Measurements from ENCODE around the gene MACROH2A1. TPM values are rescaled to one million over a fixed set of nuclear protein-coding genes. Genes with fewer than 3 reads are reported as not detected.

The MACROH2A1 gene
- total and polyA plus RNA-seq, 5 experiments from 2014 or later, result 96.3 to 121 (median 101) TPM

DNA sequence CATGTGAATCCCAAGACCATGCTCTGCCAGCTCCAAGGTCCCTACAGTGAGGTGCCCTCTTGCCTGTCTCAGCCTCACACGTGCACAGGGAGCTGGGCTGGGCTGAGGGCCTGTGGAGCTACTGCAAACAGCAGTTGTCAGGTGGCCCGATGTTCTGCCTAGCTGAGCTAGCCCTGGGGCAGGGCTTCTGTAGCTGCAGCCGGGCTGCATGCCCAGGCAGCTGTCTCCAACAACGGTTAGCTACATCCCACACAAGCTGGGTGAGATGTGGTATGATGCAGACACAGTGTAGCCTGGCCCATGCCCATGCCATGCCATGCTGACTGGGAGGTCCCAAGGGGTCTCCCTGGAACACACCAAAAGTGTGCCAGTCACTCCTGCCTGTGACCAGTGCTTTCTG lies 62.0 kb downstream of the MACROH2A1 start:
- Mint-ChIP-seq H3K4me3 (no peak overlapping the region), H3K27ac (no peak overlapping the region), H3K36me3 (peaks cover 0 to 82% (median 11%) of the 10 kb centered on the region in 3 donors), H3K27me3 (no peaks in the 10 kb centered on the region), H3K4me1 (no peaks in the 10 kb centered on the region), H3K9me3 (no peaks in the 10 kb centered on the region)
- ATAC-seq (no peak), DNase-seq (no peak)
- POLR2A ChIA-PET, result interaction anchor here (0.9 to 1.0 kb wide), 2 partner anchors 10 to 65 kb away, joined by 3 read pairs; no protein-coding TSS in a partner anchor

DNA sequence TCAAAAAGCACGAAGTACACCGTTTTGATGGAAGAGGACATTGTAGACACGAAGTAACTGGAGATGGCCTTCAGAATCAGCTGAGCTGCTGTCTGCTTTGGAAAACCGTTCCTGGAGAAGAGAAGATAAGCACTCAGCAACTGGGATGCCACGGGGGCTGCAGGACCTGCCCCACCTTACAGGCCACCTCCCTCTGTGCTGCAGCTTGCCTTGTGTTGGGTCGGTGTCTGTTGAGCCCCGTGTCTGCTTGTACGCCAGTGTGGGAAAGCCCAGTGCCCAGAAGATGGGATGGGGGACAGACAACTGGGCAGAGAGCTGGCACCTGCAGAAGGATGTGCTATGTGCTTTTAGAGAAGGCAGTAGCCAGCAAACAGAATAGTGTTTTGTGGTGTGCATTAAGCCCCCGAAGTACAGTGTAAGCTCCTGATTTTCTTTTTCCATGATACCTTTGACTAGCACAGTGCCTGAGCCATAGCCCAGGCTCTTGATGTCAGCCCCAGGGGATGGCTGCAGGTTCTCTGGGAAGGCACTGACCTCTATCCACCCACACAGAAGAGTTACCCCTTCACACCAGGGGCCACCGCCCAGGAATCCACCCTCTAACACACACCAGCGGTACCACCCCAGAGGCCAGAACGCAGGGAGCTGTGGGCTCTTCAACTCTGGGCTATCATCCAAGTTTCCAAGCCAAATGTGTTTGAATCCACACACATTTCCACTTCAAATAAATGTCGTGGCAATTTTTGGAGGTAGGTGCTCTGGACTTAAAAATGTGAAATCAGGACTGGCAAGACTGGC lies 63.8 kb downstream of the MACROH2A1 start:
- H3K27me3 Mint-ChIP-seq, result no peaks in the 10 kb centered on the region
- H3K27ac Mint-ChIP-seq, result peak overlapping the region in 1 of 10 donors; percentile 7
- H3K4me1 Mint-ChIP-seq, result peaks cover 0 to under 1% (median 0%) of the 10 kb centered on the region in 4 donors
- no peak overlapping the region for H3K4me3 Mint-ChIP-seq
- H3K9me3 Mint-ChIP-seq, result no peaks in the 10 kb centered on the region
- POLR2A ChIA-PET, result no interaction called here
- no peak for DNase-seq
- no peak for ATAC-seq
- H3K36me3 Mint-ChIP-seq, result peaks cover 0 to 67% (median 10%) of the 10 kb centered on the region in 3 donors

DNA sequence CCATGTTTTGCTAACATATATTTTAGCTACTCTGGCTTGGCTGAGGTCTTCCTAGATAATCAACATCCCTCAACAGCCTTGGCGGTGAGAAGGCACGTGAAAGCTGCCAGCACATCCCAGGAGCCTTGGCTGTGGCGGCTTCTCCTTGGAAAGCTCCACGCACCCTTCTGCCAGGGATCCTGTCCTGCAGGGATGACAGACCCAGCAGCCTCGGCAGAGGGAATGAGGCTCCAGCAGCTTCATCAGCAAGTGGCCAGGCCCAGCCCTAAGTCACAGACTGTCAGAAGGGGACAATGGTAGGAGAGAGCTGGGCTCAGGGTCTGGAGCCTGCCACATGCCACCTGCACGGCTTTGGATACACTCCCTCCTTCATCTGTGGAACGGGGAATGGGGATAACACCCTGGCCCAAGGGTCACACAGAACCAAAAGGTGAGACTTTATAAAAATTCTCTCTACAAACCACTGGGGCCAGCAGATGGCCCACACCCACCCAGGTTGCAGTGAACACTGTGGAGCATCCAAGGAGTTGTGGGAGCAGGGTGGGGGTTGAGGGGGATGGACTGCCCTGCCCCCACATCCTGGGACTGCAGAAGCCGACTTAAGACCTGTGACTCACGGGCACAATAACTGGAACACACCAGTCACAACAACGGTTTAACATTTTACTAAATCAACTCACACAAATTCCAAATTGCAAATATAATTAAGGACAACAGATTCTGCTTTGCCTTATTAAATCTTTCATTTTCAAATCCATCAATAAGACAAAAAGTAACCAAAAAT lies 65.1 kb downstream of the MACROH2A1 start:
- H3K4me3 Mint-ChIP-seq, result no peak overlapping the region
- ATAC-seq, result no peak
- POLR2A ChIA-PET, result no interaction called here
- H3K27ac Mint-ChIP-seq, result peak overlapping the region in 3 of 10 donors; percentile 22 to 56 (median 42)
- peaks cover 0 to 3% (median 0%) of the 10 kb centered on the region in 4 donors for H3K4me1 Mint-ChIP-seq
- DNase-seq, result no peak
- H3K36me3 Mint-ChIP-seq, result peaks cover 0 to 59% (median 10%) of the 10 kb centered on the region in 3 donors
- no peaks in the 10 kb centered on the region for H3K9me3 Mint-ChIP-seq
- no peaks in the 10 kb centered on the region for H3K27me3 Mint-ChIP-seq

DNA sequence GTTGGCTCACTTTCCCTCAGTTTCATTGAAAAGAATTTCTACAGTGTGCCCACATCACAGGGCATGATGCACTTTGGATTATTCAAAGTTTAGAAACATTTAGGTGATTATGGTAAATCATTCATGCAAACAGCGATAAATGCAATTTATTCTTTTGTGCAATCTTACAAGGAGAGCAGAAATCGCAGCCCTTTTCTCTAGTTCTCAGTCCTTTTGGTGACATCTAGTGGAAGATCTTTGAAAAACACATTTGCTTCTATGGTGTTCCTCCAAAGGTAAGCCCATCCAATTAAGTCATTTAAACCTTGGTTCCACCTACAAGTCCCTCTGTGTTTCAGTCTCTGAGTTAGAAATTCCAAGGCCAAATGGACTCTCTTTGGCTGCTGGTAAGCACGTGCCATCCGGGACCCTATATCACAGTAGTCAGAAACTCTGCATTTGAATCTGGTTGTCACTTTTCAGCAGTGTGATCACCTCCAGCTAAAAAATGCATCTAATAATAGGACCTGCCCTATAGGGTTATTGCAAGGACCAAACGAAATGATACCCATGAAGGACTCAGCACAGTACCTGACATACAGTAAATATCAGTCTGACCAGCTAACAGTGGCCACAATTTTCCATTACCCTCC lies 66.4 kb downstream of the MACROH2A1 start:
- Mint-ChIP-seq H3K27ac (no peak overlapping the region), H3K4me3 (no peak overlapping the region), H3K4me1 (peaks cover 0 to 10% (median 3%) of the 10 kb centered on the region in 4 donors), H3K36me3 (peaks cover 0 to 53% (median 7%) of the 10 kb centered on the region in 3 donors), H3K9me3 (no peaks in the 10 kb centered on the region), H3K27me3 (no peaks in the 10 kb centered on the region)
- POLR2A ChIA-PET, result no interaction called here
- DNase-seq (peak in 3 of 10 donors; percentile 17 to 46 (median 39)), ATAC-seq (peak; percentile 38 to 39)

DNA sequence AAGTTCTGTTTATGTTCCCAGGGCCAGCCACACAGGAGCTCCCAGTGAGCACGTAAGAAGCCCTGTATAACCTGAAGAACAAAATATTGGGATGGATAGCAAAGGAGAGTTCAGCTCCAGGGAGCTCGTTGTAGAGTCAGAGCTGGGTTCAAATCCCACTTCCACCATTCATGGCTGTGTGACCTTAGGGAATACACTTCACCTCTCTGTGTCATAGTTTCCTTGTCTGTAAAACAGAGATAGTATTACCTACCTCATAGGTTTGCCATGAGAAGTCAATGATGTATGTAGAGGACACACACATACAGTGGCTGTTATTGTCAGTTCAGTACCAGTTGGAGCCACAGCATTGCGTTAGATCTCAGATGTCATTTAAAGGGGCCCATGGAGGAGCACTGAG lies 67.4 kb downstream of the MACROH2A1 start:
- Mint-ChIP-seq H3K9me3 (no peaks in the 10 kb centered on the region), H3K27ac (peak overlapping the region in 2 of 10 donors; percentile 34 to 50), H3K4me1 (peaks cover 0 to 11% (median 4%) of the 10 kb centered on the region in 4 donors), H3K27me3 (no peaks in the 10 kb centered on the region), H3K36me3 (peaks cover 0 to 45% (median 3%) of the 10 kb centered on the region in 3 donors), H3K4me3 (no peak overlapping the region)
- DNase-seq (no peak), ATAC-seq (no peak)
- POLR2A ChIA-PET, result no interaction called here

DNA sequence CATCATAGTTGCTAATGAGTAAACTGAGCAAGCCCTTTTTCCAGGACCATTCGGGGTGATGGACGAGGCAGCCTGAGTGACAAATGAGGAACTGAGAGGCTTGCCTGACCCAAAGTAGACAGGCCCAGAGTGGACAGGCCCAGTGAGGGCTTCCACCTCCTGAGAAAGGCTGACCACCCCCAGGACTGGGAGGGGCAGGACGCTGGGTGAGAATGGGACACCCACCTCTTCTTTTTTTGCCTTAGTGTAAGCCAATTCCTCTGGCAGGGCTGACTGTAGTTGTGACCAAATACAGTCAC lies 68.3 kb downstream of the MACROH2A1 start:
- peaks cover 2 to 18% (median 11%) of the 10 kb centered on the region in 4 donors for H3K4me1 Mint-ChIP-seq
- POLR2A ChIA-PET, result no interaction called here
- DNase-seq, result no peak
- no peaks in the 10 kb centered on the region for H3K9me3 Mint-ChIP-seq
- peaks cover 0 to 39% (median 0%) of the 10 kb centered on the region in 3 donors for H3K36me3 Mint-ChIP-seq
- no peak overlapping the region for H3K4me3 Mint-ChIP-seq
- ATAC-seq, result no peak
- H3K27ac Mint-ChIP-seq, result peak overlapping the region in 1 of 10 donors; percentile 31
- H3K27me3 Mint-ChIP-seq, result no peaks in the 10 kb centered on the region

DNA sequence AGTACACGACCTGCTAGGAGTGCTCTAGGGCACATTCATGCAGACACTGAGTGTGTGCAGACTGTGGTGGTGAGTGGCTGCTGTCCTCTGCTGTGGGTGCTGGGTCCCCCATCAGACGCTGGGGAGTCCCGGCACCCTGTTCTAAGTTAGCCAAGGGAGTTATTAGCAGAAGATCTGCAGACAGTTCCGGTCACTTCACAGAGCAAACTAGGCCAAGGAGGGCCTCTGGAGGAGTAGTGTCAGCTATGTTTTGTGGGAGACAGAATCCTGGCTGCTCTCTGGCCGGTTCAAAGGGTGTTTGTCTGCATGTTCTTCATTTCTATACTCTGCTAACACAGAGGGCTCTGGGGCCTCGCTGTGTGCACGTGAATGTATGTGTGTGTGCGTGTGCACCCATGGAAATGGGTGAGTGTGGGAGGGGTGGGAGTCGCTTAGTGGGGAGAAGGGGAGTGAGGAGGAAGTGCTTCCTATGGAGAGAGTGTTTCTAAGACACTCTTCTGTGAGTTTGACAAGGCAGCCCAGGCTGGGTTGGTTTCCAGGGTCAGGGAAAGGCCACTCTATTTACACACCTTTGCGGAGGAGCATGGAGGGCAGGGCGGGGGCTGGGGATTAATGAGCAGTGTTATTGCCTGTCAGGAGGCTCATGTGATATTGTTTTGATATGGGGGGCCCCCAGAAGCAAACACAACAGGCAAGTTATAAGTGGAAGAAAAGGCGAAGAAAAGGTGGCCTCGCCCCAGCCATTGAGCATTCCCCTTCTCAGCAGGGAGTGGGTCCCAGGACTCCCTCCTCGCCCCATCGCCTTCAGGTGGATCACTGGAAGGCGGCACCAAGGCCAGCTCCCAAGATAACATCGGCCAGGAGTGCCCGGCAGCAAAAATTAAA lies 68.9 kb downstream of the MACROH2A1 start:
- peaks cover 6 to 24% (median 17%) of the 10 kb centered on the region in 4 donors for H3K4me1 Mint-ChIP-seq
- no peaks in the 10 kb centered on the region for H3K9me3 Mint-ChIP-seq
- no peak for DNase-seq
- ATAC-seq, result no peak
- POLR2A ChIA-PET, result no interaction called here
- no peak overlapping the region for H3K4me3 Mint-ChIP-seq
- H3K36me3 Mint-ChIP-seq, result peaks cover 0 to 34% (median 0%) of the 10 kb centered on the region in 3 donors
- peak overlapping the region in 3 of 10 donors; percentile 19 to 88 (median 51) for H3K27ac Mint-ChIP-seq
- no peaks in the 10 kb centered on the region for H3K27me3 Mint-ChIP-seq

DNA sequence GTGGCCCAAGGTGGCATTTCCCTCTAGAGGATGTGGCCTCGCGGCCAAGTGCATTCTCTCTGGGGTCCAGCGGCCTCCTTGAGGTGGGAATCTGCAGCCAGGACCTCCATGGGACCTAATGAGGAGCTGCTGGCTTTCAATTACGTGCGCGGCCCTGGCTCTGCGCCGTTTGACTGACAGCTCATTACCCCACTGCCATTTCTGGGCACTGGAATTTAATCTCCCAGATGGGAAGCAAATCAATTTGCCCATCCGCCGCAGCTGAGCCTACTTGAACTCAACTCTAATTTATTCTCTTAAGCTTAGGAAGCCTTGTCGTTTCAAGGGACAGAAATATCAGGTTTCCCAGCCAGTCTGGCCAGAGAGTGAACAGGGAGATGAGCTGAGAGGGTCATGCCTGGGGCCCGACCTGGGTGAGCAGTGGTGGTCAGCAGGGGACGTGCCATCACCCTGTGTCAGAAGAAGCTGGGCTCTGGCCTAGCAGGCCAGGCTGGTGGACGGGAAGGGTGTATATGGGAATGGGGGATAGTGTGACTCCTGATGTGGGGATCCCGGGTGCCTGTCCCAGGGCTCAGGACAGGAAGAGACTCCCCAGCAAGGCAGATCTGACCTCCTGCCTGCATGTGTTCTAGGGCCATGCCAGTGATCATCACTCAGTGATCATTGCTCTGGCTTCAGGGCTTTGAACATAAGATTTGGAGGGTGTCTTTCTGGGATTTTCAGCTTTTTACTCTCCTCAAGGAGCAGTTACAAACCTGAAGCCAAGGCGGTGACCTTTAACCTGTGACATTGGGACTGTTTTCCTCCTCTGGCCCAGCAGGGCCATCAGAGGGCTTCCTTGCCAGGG lies 69.7 kb downstream of the MACROH2A1 start:
- ATAC-seq (no peak), DNase-seq (no peak)
- H3K27me3 Mint-ChIP-seq, result no peaks in the 10 kb centered on the region
- H3K27ac Mint-ChIP-seq, result peak overlapping the region in 2 of 10 donors; percentile 19 to 64
- H3K9me3 Mint-ChIP-seq, result no peaks in the 10 kb centered on the region
- no peak overlapping the region for H3K4me3 Mint-ChIP-seq
- H3K4me1 Mint-ChIP-seq, result peaks cover 6 to 31% (median 20%) of the 10 kb centered on the region in 4 donors
- H3K36me3 Mint-ChIP-seq, result peaks cover 0 to 26% (median 0%) of the 10 kb centered on the region in 3 donors
- POLR2A ChIA-PET, result no interaction called here

DNA sequence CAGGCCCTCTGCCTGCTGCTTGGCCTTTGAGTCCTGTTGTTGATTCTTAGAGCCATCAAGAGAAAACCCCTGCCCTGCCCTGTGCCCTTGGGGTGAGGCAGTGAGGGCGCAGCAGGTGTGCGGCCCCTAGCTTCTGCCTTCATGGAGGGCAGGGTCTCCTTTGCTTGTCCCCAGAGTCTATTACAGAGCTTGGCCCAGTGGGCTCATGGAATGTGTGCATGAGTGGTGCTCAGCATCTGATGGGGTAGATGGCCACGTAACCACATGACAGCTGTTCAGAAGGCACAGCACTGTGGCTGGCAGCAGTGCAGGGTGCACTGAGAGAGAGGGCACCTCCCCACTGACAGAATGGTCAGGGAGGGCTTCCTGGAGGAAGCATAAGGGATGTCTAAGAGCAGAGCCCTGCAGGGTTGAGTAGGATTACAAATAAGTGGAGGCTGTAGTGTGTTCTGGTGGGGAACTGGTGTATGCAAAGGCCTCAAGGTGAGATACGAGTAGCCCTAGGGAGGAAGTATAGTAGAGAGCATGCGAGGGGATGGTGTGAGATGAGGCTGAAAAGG lies 70.8 kb downstream of the MACROH2A1 start:
- Mint-ChIP-seq H3K27ac (peak overlapping the region in 8 of 10 donors; percentile 2 to 82 (median 36)), H3K36me3 (peaks cover 0 to 15% (median 0%) of the 10 kb centered on the region in 3 donors), H3K4me1 (peaks cover 6 to 31% (median 20%) of the 10 kb centered on the region in 4 donors), H3K9me3 (no peaks in the 10 kb centered on the region), H3K27me3 (no peaks in the 10 kb centered on the region), H3K4me3 (no peak overlapping the region)
- POLR2A ChIA-PET, result no interaction called here
- ATAC-seq, result no peak
- DNase-seq, result no peak

DNA sequence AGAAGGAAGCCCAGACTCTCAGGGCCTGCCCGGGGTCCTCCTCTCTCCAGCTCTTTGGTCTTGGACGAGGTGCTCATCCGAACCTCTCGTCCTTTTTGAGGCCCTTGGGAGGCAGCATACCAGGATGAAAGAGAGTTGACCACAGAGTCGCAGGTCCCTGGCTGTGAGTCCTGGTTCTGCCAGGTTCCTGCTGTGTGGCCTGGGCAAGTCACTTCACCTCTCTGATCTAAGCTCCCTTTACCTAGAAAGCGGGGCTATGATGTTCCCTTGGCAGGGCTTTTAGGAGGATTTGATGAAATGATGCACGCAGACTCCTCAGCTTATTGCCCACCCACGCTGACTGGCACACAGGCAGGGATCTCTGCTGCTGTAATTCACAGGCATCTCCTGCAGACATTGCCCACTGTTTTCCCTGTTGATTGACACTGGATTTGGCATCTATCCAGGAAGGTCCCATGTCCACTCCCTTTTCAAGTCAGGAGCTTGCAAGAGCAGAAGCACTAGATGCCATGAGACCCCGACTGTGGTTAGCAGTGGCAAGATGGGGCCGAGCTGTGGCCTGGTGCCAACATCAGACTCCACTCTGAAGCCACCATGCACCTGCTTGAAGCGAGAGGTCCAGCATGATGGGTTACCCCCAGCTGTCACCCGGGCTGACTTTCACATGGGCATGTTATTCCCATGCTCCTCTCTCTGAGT lies 71.5 kb downstream of the MACROH2A1 start:
- DNase-seq (no peak), ATAC-seq (no peak)
- peak overlapping the region in 5 of 10 donors; percentile 31 to 82 (median 53) for H3K27ac Mint-ChIP-seq
- peaks cover 6 to 31% (median 20%) of the 10 kb centered on the region in 4 donors for H3K4me1 Mint-ChIP-seq
- peaks cover 0 to 12% (median 0%) of the 10 kb centered on the region in 3 donors for H3K36me3 Mint-ChIP-seq
- POLR2A ChIA-PET, result interaction anchor here (0.9 kb wide), 1 partner anchor 10 kb away, joined by 3 read pairs; no protein-coding TSS in a partner anchor
- H3K4me3 Mint-ChIP-seq, result no peak overlapping the region
- H3K27me3 Mint-ChIP-seq, result no peaks in the 10 kb centered on the region
- no peaks in the 10 kb centered on the region for H3K9me3 Mint-ChIP-seq
